Measurements from ENCODE around the gene SCUBE2. TPM values are rescaled to one million over a fixed set of nuclear protein-coding genes. Genes with fewer than 3 reads are reported as not detected.
"Not testable (repeated sequence)": the region's sequence is repeated elsewhere in the genome, so short reads cannot be mapped to it uniquely, and the experiment has no call there.

The SCUBE2 gene
- total RNA-seq, 1 donor from 2014 or later: 1.9 TPM

GRCh38 chr11:9017773-9018172 is 73.6 kb downstream of the SCUBE2 start:
- Mint-ChIP-seq H3K27ac (ENCODE audit: unreplicated experiment) (no peak overlapping the region), H3K4me1 (ENCODE audit: unreplicated experiment) (peaks cover 2% of the 10 kb centered on the region), H3K36me3 (ENCODE audit: unreplicated experiment) (no peaks in the 10 kb centered on the region), H3K4me3 (ENCODE audit: unreplicated experiment) (no peak overlapping the region), H3K27me3 (ENCODE audit: unreplicated experiment) (peaks cover 5% of the 10 kb centered on the region), H3K9me3 (ENCODE audit: unreplicated experiment) (peaks cover 4% of the 10 kb centered on the region)
- TF ChIP-seq, protein P1, sequence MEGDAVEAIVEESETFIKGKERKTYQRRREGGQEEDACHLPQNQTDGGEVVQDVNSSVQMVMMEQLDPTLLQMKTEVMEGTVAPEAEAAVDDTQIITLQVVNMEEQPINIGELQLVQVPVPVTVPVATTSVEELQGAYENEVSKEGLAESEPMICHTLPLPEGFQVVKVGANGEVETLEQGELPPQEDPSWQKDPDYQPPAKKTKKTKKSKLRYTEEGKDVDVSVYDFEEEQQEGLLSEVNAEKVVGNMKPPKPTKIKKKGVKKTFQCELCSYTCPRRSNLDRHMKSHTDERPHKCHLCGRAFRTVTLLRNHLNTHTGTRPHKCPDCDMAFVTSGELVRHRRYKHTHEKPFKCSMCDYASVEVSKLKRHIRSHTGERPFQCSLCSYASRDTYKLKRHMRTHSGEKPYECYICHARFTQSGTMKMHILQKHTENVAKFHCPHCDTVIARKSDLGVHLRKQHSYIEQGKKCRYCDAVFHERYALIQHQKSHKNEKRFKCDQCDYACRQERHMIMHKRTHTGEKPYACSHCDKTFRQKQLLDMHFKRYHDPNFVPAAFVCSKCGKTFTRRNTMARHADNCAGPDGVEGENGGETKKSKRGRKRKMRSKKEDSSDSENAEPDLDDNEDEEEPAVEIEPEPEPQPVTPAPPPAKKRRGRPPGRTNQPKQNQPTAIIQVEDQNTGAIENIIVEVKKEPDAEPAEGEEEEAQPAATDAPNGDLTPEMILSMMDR (IDR thresholded peaks at IDR 0.05): no peak
- DNase-seq (ENCODE audit: extremely low spot score, unreplicated experiment): peak; percentile 64

- peaks cover 5% of the 10 kb centered on the region for H3K9me3 Mint-ChIP-seq (ENCODE audit: unreplicated experiment)
- DNase-seq (ENCODE audit: extremely low spot score, unreplicated experiment): no peak
- no peak overlapping the region for H3K27ac Mint-ChIP-seq (ENCODE audit: unreplicated experiment)
- H3K36me3 Mint-ChIP-seq (ENCODE audit: unreplicated experiment): no peaks in the 10 kb centered on the region
- H3K27me3 Mint-ChIP-seq (ENCODE audit: unreplicated experiment): peaks cover 5% of the 10 kb centered on the region
- H3K4me1 Mint-ChIP-seq (ENCODE audit: unreplicated experiment): peaks cover 2% of the 10 kb centered on the region
- TF ChIP-seq, protein P1 (IDR thresholded peaks at IDR 0.05): no peak
- no peak overlapping the region for H3K4me3 Mint-ChIP-seq (ENCODE audit: unreplicated experiment)
Measured at GRCh38 chr11:9016916-9017642, 74.3 kb downstream of the SCUBE2 start.

DNA sequence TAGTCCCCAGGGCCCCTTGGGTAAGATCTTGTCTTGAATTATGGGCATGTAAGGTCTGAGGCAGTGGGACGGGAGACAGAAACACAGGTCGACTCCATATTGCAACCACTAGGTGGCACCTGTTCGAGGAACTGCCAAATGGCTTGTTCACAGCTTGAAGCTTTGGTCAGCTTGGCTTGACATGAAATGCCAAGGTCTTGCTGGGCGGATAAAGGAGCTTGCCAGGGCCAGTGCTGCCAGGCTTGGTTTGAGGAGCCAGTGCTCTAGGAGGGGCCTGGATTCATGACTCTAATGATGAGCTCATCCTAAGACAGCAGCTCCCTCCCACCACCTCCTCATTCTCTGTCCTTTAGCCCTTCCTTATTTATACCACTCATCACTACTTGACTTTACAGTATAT is 75.7 kb downstream of the SCUBE2 start:
- Mint-ChIP-seq H3K36me3 (ENCODE audit: unreplicated experiment) (peaks cover under 1% of the 10 kb centered on the region), H3K4me3 (ENCODE audit: unreplicated experiment) (no peak overlapping the region), H3K27me3 (ENCODE audit: unreplicated experiment) (peaks cover 12% of the 10 kb centered on the region), H3K4me1 (ENCODE audit: unreplicated experiment) (peaks cover 2% of the 10 kb centered on the region), H3K9me3 (ENCODE audit: unreplicated experiment) (peaks cover 8% of the 10 kb centered on the region), H3K27ac (ENCODE audit: unreplicated experiment) (no peak overlapping the region)
- TF ChIP-seq, protein P1 (IDR thresholded peaks at IDR 0.05): peak; percentile 84
- peak; percentile 85 for DNase-seq (ENCODE audit: extremely low spot score, unreplicated experiment)

DNA sequence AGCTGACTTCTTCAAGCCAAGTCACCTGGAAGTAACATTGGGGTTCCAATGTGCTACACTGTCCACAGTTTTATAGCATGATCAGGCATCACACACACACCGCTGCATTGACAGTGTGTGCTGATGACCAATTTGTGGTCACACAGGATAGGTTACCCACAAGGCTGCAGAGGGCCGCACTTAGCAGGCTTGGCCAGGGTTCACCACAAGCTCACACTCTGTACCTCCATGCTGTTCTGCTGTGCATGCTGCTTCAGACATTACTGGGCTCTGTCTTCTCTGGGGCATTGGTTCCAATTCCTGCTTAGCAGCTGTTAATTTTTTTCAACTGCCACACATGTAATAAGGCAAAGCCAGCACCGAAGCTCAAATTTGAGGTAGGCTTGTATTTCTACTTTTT is 76.6 kb downstream of the SCUBE2 start:
- peaks cover 21% of the 10 kb centered on the region for H3K27me3 Mint-ChIP-seq (ENCODE audit: unreplicated experiment)
- H3K36me3 Mint-ChIP-seq (ENCODE audit: unreplicated experiment): peaks cover 2% of the 10 kb centered on the region
- H3K4me1 Mint-ChIP-seq (ENCODE audit: unreplicated experiment): peaks cover 2% of the 10 kb centered on the region
- no peak overlapping the region for H3K27ac Mint-ChIP-seq (ENCODE audit: unreplicated experiment)
- H3K4me3 Mint-ChIP-seq (ENCODE audit: unreplicated experiment): no peak overlapping the region
- DNase-seq (ENCODE audit: extremely low spot score, unreplicated experiment): no peak
- peaks cover 14% of the 10 kb centered on the region for H3K9me3 Mint-ChIP-seq (ENCODE audit: unreplicated experiment)
- TF ChIP-seq, protein P1 (IDR thresholded peaks at IDR 0.05): no peak

GRCh38 chr11:9013373-9013772 is 78.0 kb downstream of the SCUBE2 start:
- TF ChIP-seq, protein P1 (IDR thresholded peaks at IDR 0.05): no peak
- Mint-ChIP-seq H3K4me1 (ENCODE audit: unreplicated experiment) (peaks cover 2% of the 10 kb centered on the region), H3K27me3 (ENCODE audit: unreplicated experiment) (peaks cover 26% of the 10 kb centered on the region), H3K27ac (ENCODE audit: unreplicated experiment) (no peak overlapping the region), H3K4me3 (ENCODE audit: unreplicated experiment) (no peak overlapping the region), H3K9me3 (ENCODE audit: unreplicated experiment) (peaks cover 14% of the 10 kb centered on the region), H3K36me3 (ENCODE audit: unreplicated experiment) (peaks cover 2% of the 10 kb centered on the region)
- DNase-seq (ENCODE audit: extremely low spot score, unreplicated experiment): no peak

DNA sequence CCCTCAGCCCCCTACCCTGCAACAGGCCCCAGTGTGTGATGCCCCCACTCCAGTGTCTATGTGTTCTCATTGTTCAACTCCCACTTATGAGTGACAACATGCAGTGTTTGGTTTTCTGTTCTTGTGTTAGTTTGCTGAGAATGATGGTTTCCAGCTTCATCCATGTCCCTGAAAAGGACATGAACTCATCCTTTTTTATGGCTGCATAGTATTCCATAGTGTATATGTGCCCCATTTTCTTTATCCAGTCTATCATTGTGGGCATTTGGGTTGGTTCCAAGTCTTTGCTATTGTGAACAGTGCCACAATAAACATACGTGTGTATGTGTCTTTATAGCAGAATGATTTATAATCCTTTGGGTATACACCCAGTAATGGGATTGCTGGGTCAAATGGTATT is 81.9 kb downstream of the SCUBE2 start:
- H3K4me1 Mint-ChIP-seq (ENCODE audit: unreplicated experiment); H3K4me3 Mint-ChIP-seq (ENCODE audit: unreplicated experiment); H3K36me3 Mint-ChIP-seq (ENCODE audit: unreplicated experiment); H3K27ac Mint-ChIP-seq (ENCODE audit: unreplicated experiment): not testable (repeated sequence)
- Mint-ChIP-seq H3K27me3 (ENCODE audit: unreplicated experiment) (peaks cover 56% of the 10 kb centered on the region), H3K9me3 (ENCODE audit: unreplicated experiment) (peaks cover 14% of the 10 kb centered on the region)
- DNase-seq (ENCODE audit: extremely low spot score, unreplicated experiment): peak; percentile 27

Data from osteocyte (in vitro differentiated cells).